Activated CD8-positive, alpha-beta memory T cell treated with anti-CD3 and anti-CD28 coated beads, Interleukin-2, amount 50 U/mL, for 24 hours (primary cell): ENCODE measurements around the gene TMEM184A.

Experiments used
- DNase-seq: peaks from one replicate; pipeline ENCODE4 v3.0.0-alpha.2; 2020; ENCODE audit errors: extremely low read depth

Gene TMEM184A

GRCh38 chr7:1555813-1556543 is at the start of gene TMEM184A:
TMEM184A (minus strand) TSS chr7:1556205; CDS start chr7:1555484, 721 bp downstream.
- DNase-seq: no peak

- no peak for DNase-seq
Measured at GRCh38 chr7:1604383-1604782, 48.4 kb upstream of the TMEM184A start.

- DNase-seq: no peak
Measured at GRCh38 chr7:1603346-1604225, 47.6 kb upstream of the TMEM184A start.

GRCh38 chr7:1602386-1602785 is 46.4 kb upstream of the TMEM184A start:
- DNase-seq: no peak

- DNase-seq: no peak
Measured at GRCh38 chr7:1601956-1602355, 46.0 kb upstream of the TMEM184A start.

- no peak for DNase-seq
Measured at GRCh38 chr7:1599640-1600395, 43.8 kb upstream of the TMEM184A start.

GRCh38 chr7:1598961-1599639 is 43.1 kb upstream of the TMEM184A start:
- no peak for DNase-seq

GRCh38 chr7:1598286-1598685 is 42.3 kb upstream of the TMEM184A start:
- DNase-seq: no peak

GRCh38 chr7:1597791-1598190 is 41.8 kb upstream of the TMEM184A start:
- no peak for DNase-seq

- no peak for DNase-seq
Measured at GRCh38 chr7:1597066-1597760, 41.2 kb upstream of the TMEM184A start.

- no peak for DNase-seq
Measured at GRCh38 chr7:1596181-1597043, 40.4 kb upstream of the TMEM184A start.

- DNase-seq: no peak
Measured at GRCh38 chr7:1595636-1596035, 39.6 kb upstream of the TMEM184A start.

- DNase-seq: no peak
Measured at GRCh38 chr7:1595027-1595426, 39.0 kb upstream of the TMEM184A start.

GRCh38 chr7:1593904-1594421 is 38.0 kb upstream of the TMEM184A start:
- no peak for DNase-seq

GRCh38 chr7:1593091-1593866 is 37.3 kb upstream of the TMEM184A start:
- DNase-seq: no peak

- no peak for DNase-seq
Measured at GRCh38 chr7:1592299-1592871, 36.4 kb upstream of the TMEM184A start.

- no peak for DNase-seq
Measured at GRCh38 chr7:1591876-1592275, 35.9 kb upstream of the TMEM184A start.

GRCh38 chr7:1591396-1591795 is 35.4 kb upstream of the TMEM184A start:
- no peak for DNase-seq

GRCh38 chr7:1590887-1591286 is 34.9 kb upstream of the TMEM184A start:
- no peak for DNase-seq
